GM13976 (cell line): ENCODE data around the gene PLCXD3.

Source experiments
- DNase-seq: peaks from one replicate; pipeline ENCODE4 v3.0.0; 2012; ENCODE audit warnings: low spot score
- in situ Hi-C: fragments of 300-500 bp; cut with MboI; formaldehyde crosslinking; loops from one replicate; pipeline ENCODE4 v1.12.0; 2022; ENCODE audit warnings: low sequenced_read_pairs, mixed read lengths, inconsistent platforms; ENCODE audit not compliant: unreplicated experiment
- TF ChIP-seq, protein P1 (sequence below): IDR thresholded peaks from 2 replicates; pipeline ENCODE4 v1.5.1; 2012; ENCODE audit warnings: borderline replicate concordance, mild to moderate bottlenecking; ENCODE audit not compliant: insufficient read depth; ENCODE audit errors: extremely low read depth, missing control alignments, control extremely low read depth

The PLCXD3 gene

DNA sequence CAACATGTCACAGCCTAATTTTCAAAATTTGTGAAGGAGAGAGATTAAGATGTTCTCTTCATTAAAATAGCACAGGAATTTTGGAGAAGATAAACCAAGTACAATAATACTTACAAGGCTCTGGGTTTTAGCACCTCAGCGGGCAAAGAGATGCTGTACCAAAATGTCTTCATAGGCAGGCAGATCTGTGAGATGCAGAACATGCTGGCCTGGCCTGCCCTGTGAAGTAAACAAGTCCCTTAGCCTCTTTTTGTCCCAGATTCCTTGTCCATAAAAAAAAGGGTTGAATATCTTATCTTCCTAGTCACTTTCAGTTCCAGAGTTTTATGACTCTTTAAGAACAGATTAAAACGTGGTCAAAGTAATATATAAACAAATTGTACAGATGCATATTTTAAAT lies 244.0 kb downstream of the PLCXD3 start:
- in situ Hi-C loops = no loop called here
- TF ChIP-seq, protein P1, sequence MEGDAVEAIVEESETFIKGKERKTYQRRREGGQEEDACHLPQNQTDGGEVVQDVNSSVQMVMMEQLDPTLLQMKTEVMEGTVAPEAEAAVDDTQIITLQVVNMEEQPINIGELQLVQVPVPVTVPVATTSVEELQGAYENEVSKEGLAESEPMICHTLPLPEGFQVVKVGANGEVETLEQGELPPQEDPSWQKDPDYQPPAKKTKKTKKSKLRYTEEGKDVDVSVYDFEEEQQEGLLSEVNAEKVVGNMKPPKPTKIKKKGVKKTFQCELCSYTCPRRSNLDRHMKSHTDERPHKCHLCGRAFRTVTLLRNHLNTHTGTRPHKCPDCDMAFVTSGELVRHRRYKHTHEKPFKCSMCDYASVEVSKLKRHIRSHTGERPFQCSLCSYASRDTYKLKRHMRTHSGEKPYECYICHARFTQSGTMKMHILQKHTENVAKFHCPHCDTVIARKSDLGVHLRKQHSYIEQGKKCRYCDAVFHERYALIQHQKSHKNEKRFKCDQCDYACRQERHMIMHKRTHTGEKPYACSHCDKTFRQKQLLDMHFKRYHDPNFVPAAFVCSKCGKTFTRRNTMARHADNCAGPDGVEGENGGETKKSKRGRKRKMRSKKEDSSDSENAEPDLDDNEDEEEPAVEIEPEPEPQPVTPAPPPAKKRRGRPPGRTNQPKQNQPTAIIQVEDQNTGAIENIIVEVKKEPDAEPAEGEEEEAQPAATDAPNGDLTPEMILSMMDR = no peak

DNA sequence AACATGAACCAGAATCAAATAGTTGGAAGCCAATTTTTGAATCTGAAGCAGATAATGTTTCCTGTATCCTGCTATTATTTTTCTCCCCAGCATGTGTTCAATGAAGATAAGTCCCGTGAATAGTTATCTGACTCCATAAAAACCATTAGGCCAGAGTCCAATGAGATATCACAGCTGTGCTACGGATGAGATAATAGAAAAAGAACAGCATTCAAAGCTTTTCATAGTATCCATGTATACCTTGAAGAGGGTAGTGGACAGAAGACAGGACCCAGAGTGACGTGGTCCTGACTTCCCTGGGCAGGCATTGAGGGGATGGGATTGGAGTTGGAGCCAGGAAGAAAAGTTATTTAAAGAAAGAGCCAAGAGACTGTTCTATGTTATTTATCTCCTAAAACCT lies 246.4 kb downstream of the PLCXD3 start:
- TF ChIP-seq, protein P1 = no peak
- in situ Hi-C loops = no loop called here
- DNase-seq = no peak

More for the DNA sequence above, 244.0 kb downstream of the PLCXD3 start:
- DNase-seq = no peak

DNA sequence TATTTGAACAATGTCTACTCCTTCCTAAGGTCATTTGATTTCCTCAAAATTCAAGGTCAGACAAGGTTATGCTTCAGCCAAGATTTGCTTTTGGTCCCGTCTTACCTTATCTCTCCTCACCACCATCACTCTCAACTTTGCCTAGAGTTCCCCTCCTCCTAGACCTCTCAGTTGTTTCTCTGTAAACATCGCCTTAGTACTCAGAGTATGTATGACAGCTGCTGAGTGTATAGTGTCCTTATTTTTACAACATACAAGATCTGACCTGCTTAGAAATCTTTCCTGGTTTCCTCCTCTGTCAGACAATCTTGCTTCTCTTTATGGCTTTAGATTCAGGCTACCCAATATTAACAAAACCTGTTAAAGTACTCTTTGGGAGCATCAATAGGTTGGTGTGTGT lies 247.1 kb downstream of the PLCXD3 start:
- TF ChIP-seq, protein P1 = no peak
- DNase-seq = no peak
- in situ Hi-C loops = no loop called here
